C4-2B (cell line): ENCODE results near the gene CWC27.

ENCODE experiments used
- ZFX ChIP-seq: fragments of 450-650 bp; IDR thresholded peaks from 2 replicates; pipeline ENCODE4 v1.6.1; 2017
- TF ChIP-seq, protein P1 (sequence below): fragments of 450-650 bp; conservative IDR thresholded peaks from 2 replicates; pipeline ENCODE4 v1.5.1; 2017; ENCODE audit warnings: mild to moderate bottlenecking

DNA sequence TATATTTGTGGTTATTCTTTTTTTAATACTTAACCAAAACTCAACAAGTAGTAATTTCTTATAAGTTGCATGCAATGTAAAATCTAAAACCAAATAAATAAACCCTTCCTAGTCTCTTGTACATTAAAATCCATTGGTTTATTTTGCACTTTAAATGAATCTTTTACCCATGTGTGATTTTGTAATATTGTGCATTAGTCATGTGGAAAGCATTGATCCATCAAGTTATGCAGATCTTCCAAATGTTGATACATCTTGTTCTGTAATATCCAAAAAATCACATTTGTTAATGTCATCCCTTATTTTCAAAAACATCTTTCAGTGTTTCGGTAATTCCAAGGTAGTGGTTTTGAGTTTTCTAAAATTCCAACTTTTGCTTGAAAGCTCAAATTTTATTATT, 63.3 kb downstream of the CWC27 start:
- TF ChIP-seq, protein P1, sequence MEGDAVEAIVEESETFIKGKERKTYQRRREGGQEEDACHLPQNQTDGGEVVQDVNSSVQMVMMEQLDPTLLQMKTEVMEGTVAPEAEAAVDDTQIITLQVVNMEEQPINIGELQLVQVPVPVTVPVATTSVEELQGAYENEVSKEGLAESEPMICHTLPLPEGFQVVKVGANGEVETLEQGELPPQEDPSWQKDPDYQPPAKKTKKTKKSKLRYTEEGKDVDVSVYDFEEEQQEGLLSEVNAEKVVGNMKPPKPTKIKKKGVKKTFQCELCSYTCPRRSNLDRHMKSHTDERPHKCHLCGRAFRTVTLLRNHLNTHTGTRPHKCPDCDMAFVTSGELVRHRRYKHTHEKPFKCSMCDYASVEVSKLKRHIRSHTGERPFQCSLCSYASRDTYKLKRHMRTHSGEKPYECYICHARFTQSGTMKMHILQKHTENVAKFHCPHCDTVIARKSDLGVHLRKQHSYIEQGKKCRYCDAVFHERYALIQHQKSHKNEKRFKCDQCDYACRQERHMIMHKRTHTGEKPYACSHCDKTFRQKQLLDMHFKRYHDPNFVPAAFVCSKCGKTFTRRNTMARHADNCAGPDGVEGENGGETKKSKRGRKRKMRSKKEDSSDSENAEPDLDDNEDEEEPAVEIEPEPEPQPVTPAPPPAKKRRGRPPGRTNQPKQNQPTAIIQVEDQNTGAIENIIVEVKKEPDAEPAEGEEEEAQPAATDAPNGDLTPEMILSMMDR, result no peak
- no peak for TF ChIP-seq ZFX
